ENCODE data around the gene LHFPL3. TPM values are rescaled to one million over a fixed set of nuclear protein-coding genes. Genes with fewer than 3 reads are reported as not detected.

Gene LHFPL3
- total RNA-seq, 1 donor from 2014 or later, result 0.30 TPM

GRCh38 chr7:104906556-104906955 lies 578.2 kb downstream of the LHFPL3 start:
- H3K9me3 ChIP-seq (ENCODE audit: low read depth), result no peaks in the 10 kb centered on the region
- peaks cover 4% of the 10 kb centered on the region for H3K4me1 Mint-ChIP-seq
- peaks cover 2% of the 10 kb centered on the region for H3K9me3 Mint-ChIP-seq
- H3K79me2 ChIP-seq (ENCODE audit: low read depth), result no peaks in the 10 kb centered on the region
- H3K4me3 ChIP-seq, result no peak overlapping the region
- no peak overlapping the region for H3K27ac Mint-ChIP-seq
- no peaks in the 10 kb centered on the region for H3K36me3 ChIP-seq
- H3K27me3 Mint-ChIP-seq (ENCODE audit: insufficient read depth, low read depth), result no peaks in the 10 kb centered on the region
- H3K4me3 Mint-ChIP-seq, result no peak overlapping the region
- no peaks in the 10 kb centered on the region for H4K20me1 ChIP-seq (ENCODE audit: low read depth)
- H2AFZ ChIP-seq (replicated peaks), result no peak overlapping the region
- H3K27me3 ChIP-seq, result peaks cover 23% of the 10 kb centered on the region
- H3K27ac ChIP-seq, result no peak overlapping the region
- no peak overlapping the region for H3K4me2 ChIP-seq
- peaks cover 2% of the 10 kb centered on the region for H3K36me3 Mint-ChIP-seq
- no peak for TF ChIP-seq EZH2phosphoT487 (IDR thresholded peaks at IDR 0.05)
- TF ChIP-seq EZH2 (IDR thresholded peaks at IDR 0.05), result no peak
- no peak for TF ChIP-seq CTCF (IDR thresholded peaks at IDR 0.05)
- no peak overlapping the region for H3K9ac ChIP-seq
- H3F3A ChIP-seq (ENCODE audit: low read depth), result no peaks in the 10 kb centered on the region
- no peak for DNase-seq (ENCODE audit: low spot score)
- no peaks in the 10 kb centered on the region for H3K4me1 ChIP-seq

- Histone ChIP-seq H3F3A (ENCODE audit: low read depth) (no peaks in the 10 kb centered on the region), H3K79me2 (ENCODE audit: low read depth) (no peaks in the 10 kb centered on the region), H4K20me1 (ENCODE audit: low read depth) (no peaks in the 10 kb centered on the region), H3K9ac (no peak overlapping the region), H3K36me3 (no peaks in the 10 kb centered on the region), H3K27ac (no peak overlapping the region), H3K4me1 (no peaks in the 10 kb centered on the region), H3K9me3 (ENCODE audit: low read depth) (no peaks in the 10 kb centered on the region), H2AFZ (replicated peaks) (no peak overlapping the region), H3K27me3 (peaks cover 23% of the 10 kb centered on the region), H3K4me2 (no peak overlapping the region), H3K4me3 (no peak overlapping the region)
- Mint-ChIP-seq H3K36me3 (peaks cover 2% of the 10 kb centered on the region), H3K4me3 (no peak overlapping the region), H3K9me3 (no peaks in the 10 kb centered on the region), H3K27me3 (ENCODE audit: insufficient read depth, low read depth) (no peaks in the 10 kb centered on the region), H3K27ac (no peak overlapping the region), H3K4me1 (no peaks in the 10 kb centered on the region)
- DNase-seq (ENCODE audit: low spot score), result no peak
- TF ChIP-seq CTCF (IDR thresholded peaks at IDR 0.05) (no peak), EZH2 (IDR thresholded peaks at IDR 0.05) (no peak), EZH2phosphoT487 (IDR thresholded peaks at IDR 0.05) (no peak)
Measured at GRCh38 chr7:104908636-104909035, 580.2 kb downstream of the LHFPL3 start.

- H3K4me3 ChIP-seq, result no peak overlapping the region
Measured at GRCh38 chr7:104909096-104909495, 580.7 kb downstream of the LHFPL3 start.

More at GRCh38 chr7:104909096-104909495, 580.7 kb downstream of the LHFPL3 start:
- Mint-ChIP-seq H3K27me3 (ENCODE audit: insufficient read depth, low read depth) (no peaks in the 10 kb centered on the region), H3K4me1 (no peaks in the 10 kb centered on the region), H3K4me3 (no peak overlapping the region), H3K36me3 (peaks cover 2% of the 10 kb centered on the region), H3K27ac (no peak overlapping the region), H3K9me3 (no peaks in the 10 kb centered on the region)
- Histone ChIP-seq H3K79me2 (ENCODE audit: low read depth) (no peaks in the 10 kb centered on the region), H3K4me2 (no peak overlapping the region), H3K4me1 (no peaks in the 10 kb centered on the region), H3K36me3 (no peaks in the 10 kb centered on the region), H2AFZ (replicated peaks) (no peak overlapping the region), H4K20me1 (ENCODE audit: low read depth) (no peaks in the 10 kb centered on the region), H3K9ac (no peak overlapping the region), H3F3A (ENCODE audit: low read depth) (no peaks in the 10 kb centered on the region), H3K27ac (no peak overlapping the region), H3K27me3 (peaks cover 23% of the 10 kb centered on the region), H3K9me3 (ENCODE audit: low read depth) (no peaks in the 10 kb centered on the region)
- no peak for DNase-seq (ENCODE audit: low spot score)
- TF ChIP-seq CTCF (IDR thresholded peaks at IDR 0.05), result no peak
- no peak for TF ChIP-seq EZH2phosphoT487 (IDR thresholded peaks at IDR 0.05)
